Measurements from ENCODE around the gene NHSL1.

Gene NHSL1

GRCh38 chr6:138396709-138397108, 102.6 kb downstream of the NHSL1 start:
- DNase-seq: no peak

GRCh38 chr6:138393871-138394783, 105.2 kb downstream of the NHSL1 start:
- no peak for DNase-seq

- no peak for DNase-seq
These were observed 109.7 kb downstream of the NHSL1 start for GRCh38 chr6:138389551-138389950.

GRCh38 chr6:138387577-138388368, 111.5 kb downstream of the NHSL1 start:
- no peak for DNase-seq

GRCh38 chr6:138386897-138387296, 112.4 kb downstream of the NHSL1 start:
- DNase-seq: no peak

GRCh38 chr6:138383776-138384175, 115.5 kb downstream of the NHSL1 start:
- DNase-seq: no peak

- DNase-seq: no peak
These were observed 116.6 kb downstream of the NHSL1 start for GRCh38 chr6:138382498-138383265.

GRCh38 chr6:138378463-138378862, 120.8 kb downstream of the NHSL1 start:
- no peak for DNase-seq

GRCh38 chr6:138377844-138378243, 121.5 kb downstream of the NHSL1 start, which contains the start of gene SMIM28:
Gene SMIM28, plus strand, starts transcription at chr6:138377905. Its CDS starts 168 bp downstream, at chr6:138378073.
- DNase-seq: no peak

GRCh38 chr6:138377042-138377441, 122.3 kb downstream of the NHSL1 start:
- DNase-seq: no peak

- DNase-seq: no peak
These were observed 124.5 kb downstream of the NHSL1 start for GRCh38 chr6:138374815-138375214.

- DNase-seq: no peak
These were observed 125.1 kb downstream of the NHSL1 start for GRCh38 chr6:138374230-138374629.

- peak; percentile 18 for DNase-seq
These were observed 126.4 kb downstream of the NHSL1 start for GRCh38 chr6:138372711-138373463.
